Loucy (cell line): ENCODE measurements around the gene PLCL1.

Experiments used
- H2AFZ ChIP-seq: fragments of 200-600 bp; sonication (generic); 2 replicates; pipeline ENCODE4 v1.6.0; 2016; ENCODE audit warnings: antibody characterized with exemption, mild to moderate bottlenecking, low read length, moderate library complexity
- H3F3A ChIP-seq: fragments of 200-600 bp; 2 replicates; pipeline ENCODE4 v1.6.0; 2016; ENCODE audit warnings: antibody characterized with exemption, low read depth, mild to moderate bottlenecking
- H3K27me3 ChIP-seq: fragments of 200-600 bp; sonication (generic); 2 replicates; pipeline ENCODE4 v1.6.1; 2014; ENCODE audit warnings: low read length, mild to moderate bottlenecking; ENCODE audit not compliant: insufficient read depth, poor library complexity, severe bottlenecking
- H3K36me3 ChIP-seq: fragments of 200-600 bp; sonication (generic); 2 replicates; pipeline ENCODE4 v1.6.1; 2016; ENCODE audit warnings: low read length; ENCODE audit not compliant: insufficient read depth
- H3K4me1 ChIP-seq: fragments of 200-600 bp; sonication (generic); 2 replicates; pipeline ENCODE4 v1.5.1; 2014; ENCODE audit warnings: low read length, mild to moderate bottlenecking; ENCODE audit not compliant: insufficient read depth, poor library complexity, severe bottlenecking
- H3K4me2 ChIP-seq: fragments of 200-600 bp; sonication (generic); 2 replicates; pipeline ENCODE4 v1.6.0; 2014; ENCODE audit warnings: antibody characterized with exemption, low read length, low read depth, mild to moderate bottlenecking; ENCODE audit not compliant: poor library complexity, severe bottlenecking
- H3K4me3 ChIP-seq: fragments of 200-600 bp; sonication (generic); 2 replicates; pipeline ENCODE4 v1.5.1; 2014; ENCODE audit warnings: low read length, mild to moderate bottlenecking, mixed read lengths; ENCODE audit not compliant: poor library complexity, severe bottlenecking
- H3K79me2 ChIP-seq: fragments of 200-600 bp; sonication (generic); 2 replicates; pipeline ENCODE4 v1.6.1; 2014; ENCODE audit warnings: low read length; ENCODE audit not compliant: insufficient read depth
- H3K9ac ChIP-seq: fragments of 200-600 bp; sonication (generic); 2 replicates; pipeline ENCODE4 v1.6.0; 2014; ENCODE audit warnings: mild to moderate bottlenecking, low read depth, low read length, moderate library complexity; ENCODE audit not compliant: poor library complexity, severe bottlenecking
- H3K9me2 ChIP-seq: fragments of 200-600 bp; sonication (generic); replicated peaks from 2 replicates; pipeline ENCODE4 v1.6.1; 2016; ENCODE audit warnings: low read depth, low read length, mixed read lengths
- H3K9me3 ChIP-seq: fragments of 200-600 bp; sonication (generic); 2 replicates; pipeline ENCODE4 v1.6.1; 2014; ENCODE audit warnings: mild to moderate bottlenecking, antibody characterized with exemption, low read length, low read depth; ENCODE audit not compliant: insufficient read depth
- H4K20me1 ChIP-seq: fragments of 200-600 bp; sonication (generic); 2 replicates; pipeline ENCODE4 v1.6.0; 2014; ENCODE audit warnings: antibody characterized with exemption, low read length, mild to moderate bottlenecking; ENCODE audit not compliant: insufficient read depth, poor library complexity, severe bottlenecking
- CTCF ChIP-seq: fragments of 200-600 bp; sonication (generic); conservative IDR thresholded peaks from 2 replicates; pipeline ENCODE4 v1.5.1; 2014; ENCODE audit warnings: mild to moderate bottlenecking, antibody characterized with exemption, low read length
- EZH2phosphoT487 ChIP-seq: fragments of 200-600 bp; IDR thresholded peaks from 2 replicates; pipeline ENCODE4 v1.6.1; 2018; ENCODE audit warnings: antibody characterized with exemption, mild to moderate bottlenecking, moderate library complexity, borderline replicate concordance

PLCL1 gene

DNA sequence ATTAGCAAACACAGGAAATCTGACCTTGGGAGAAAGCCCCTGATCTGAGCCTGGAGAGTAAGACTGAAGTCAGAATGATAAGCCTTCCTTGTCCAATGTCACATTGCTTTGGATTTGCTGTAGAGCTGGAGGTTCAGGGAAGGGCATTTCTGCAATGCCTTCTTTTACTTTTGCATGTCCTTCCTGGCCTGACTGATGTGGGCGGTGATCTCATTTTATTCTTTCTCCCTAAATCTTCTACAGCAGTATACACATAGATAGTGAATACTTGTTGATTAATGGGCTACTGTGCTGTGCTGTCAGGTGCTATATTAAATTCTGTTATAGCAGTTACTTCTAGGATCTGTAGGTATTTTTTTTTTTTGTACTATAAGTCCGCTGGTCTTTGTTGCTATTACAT is 62.6 kb downstream of the PLCL1 start:
- Histone ChIP-seq H3K9me3 (no peaks in the 10 kb centered on the region), H3K27me3 (no peaks in the 10 kb centered on the region), H3K9me2 (no peaks in the 10 kb centered on the region), H3K9ac (no peak overlapping the region), H3K4me1 (peaks cover 48% of the 10 kb centered on the region), H3K4me3 (no peak overlapping the region), H3K79me2 (no peaks in the 10 kb centered on the region), H3K36me3 (no peaks in the 10 kb centered on the region), H4K20me1 (no peaks in the 10 kb centered on the region), H2AFZ (no peak overlapping the region), H3F3A (peaks cover 3% of the 10 kb centered on the region; the same call in 1 of the 2 replicates), H3K4me2 (no peak overlapping the region)
- TF ChIP-seq EZH2phosphoT487, result no peak
- TF ChIP-seq CTCF, result no peak

DNA sequence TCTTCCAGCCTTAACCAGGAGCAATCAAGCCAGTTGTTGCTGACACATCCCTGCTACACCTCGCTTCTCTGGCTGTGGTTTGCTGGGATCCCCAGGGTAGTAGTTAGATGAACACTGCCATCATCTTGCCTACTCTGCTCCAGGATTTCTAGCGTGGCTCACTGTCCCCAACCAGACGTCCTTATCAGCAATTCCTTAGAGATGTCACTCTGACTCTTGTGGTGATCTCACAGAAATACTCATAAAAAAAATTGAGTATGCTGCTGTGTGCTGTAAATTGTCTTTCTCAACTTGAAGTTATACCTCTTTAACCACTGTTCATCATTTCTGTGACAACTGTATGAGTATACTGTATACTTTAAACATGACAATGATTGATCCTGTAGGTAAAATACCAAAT is 63.2 kb downstream of the PLCL1 start:
- Histone ChIP-seq H3K36me3 (no peaks in the 10 kb centered on the region), H3K79me2 (no peaks in the 10 kb centered on the region)
- no peak for TF ChIP-seq EZH2phosphoT487
- no peak for TF ChIP-seq CTCF

DNA sequence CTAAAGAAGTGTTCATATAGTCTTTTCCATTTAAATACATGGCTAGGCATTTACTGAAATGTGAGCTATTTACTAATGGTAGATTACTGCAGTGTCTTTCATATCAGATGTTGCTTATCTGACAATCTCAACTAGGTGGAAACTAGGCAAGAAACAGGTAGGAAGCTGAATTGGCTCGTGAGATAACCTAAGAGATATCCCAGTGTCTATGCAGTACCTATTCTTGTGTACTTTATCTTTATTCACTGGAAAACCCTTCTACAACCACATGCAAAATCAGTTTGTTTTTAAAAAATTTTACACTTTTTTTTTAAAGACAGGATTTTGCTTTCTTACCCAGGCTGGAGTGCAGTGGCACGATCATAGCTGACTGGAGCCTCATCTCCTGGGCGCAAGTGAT is 63.8 kb downstream of the PLCL1 start:
- Histone ChIP-seq H3K9ac (peak overlapping the region; percentile 10), H4K20me1 (no peaks in the 10 kb centered on the region), H3K79me2 (no peaks in the 10 kb centered on the region), H3F3A (peaks cover 3% of the 10 kb centered on the region; the same call in 1 of the 2 replicates), H3K4me1 (peaks cover 55% of the 10 kb centered on the region), H2AFZ (no peak overlapping the region), H3K9me3 (no peaks in the 10 kb centered on the region), H3K4me2 (no peak overlapping the region), H3K9me2 (no peaks in the 10 kb centered on the region), H3K4me3 (no peak overlapping the region), H3K27me3 (no peaks in the 10 kb centered on the region), H3K36me3 (no peaks in the 10 kb centered on the region)
- TF ChIP-seq CTCF, result no peak
- no peak for TF ChIP-seq EZH2phosphoT487

More for the DNA sequence above, 63.2 kb downstream of the PLCL1 start:
- H3K27me3 ChIP-seq, result no peaks in the 10 kb centered on the region
- no peak overlapping the region for H3K4me2 ChIP-seq
- no peaks in the 10 kb centered on the region for H3K9me3 ChIP-seq
- H3K9me2 ChIP-seq, result no peaks in the 10 kb centered on the region
- H3K9ac ChIP-seq, result no peak overlapping the region
- H3K4me1 ChIP-seq, result peaks cover 53% of the 10 kb centered on the region
- no peaks in the 10 kb centered on the region for H4K20me1 ChIP-seq
- no peak overlapping the region for H3K4me3 ChIP-seq
- peaks cover 3% of the 10 kb centered on the region; the same call in 1 of the 2 replicates for H3F3A ChIP-seq
- no peak overlapping the region for H2AFZ ChIP-seq
